ENCODE results near the gene MAGI2. TPM values are rescaled to one million over a fixed set of nuclear protein-coding genes. Genes with fewer than 3 reads are reported as not detected.

MAGI2 gene
- total RNA-seq, 1 donor from 2014 or later: 4.0 TPM

GRCh38 chr7:78499283-78499682 lies 954.2 kb downstream of the MAGI2 start:
- H3K27ac ChIP-seq: no peak overlapping the region
- no peak for TF ChIP-seq CTCF (IDR thresholded peaks at IDR 0.05)
- no peaks in the 10 kb centered on the region for H3K36me3 ChIP-seq
- no peak overlapping the region for H3K4me3 ChIP-seq
- no peaks in the 10 kb centered on the region for H3K27me3 ChIP-seq
- intact Hi-C loops (cut with DNase I): no loop called here
- DNase-seq (ENCODE audit: low spot score in 2 of 2): no peak
- no peaks in the 10 kb centered on the region for H3K4me1 ChIP-seq
- H3K9me3 ChIP-seq: no peaks in the 10 kb centered on the region

DNA sequence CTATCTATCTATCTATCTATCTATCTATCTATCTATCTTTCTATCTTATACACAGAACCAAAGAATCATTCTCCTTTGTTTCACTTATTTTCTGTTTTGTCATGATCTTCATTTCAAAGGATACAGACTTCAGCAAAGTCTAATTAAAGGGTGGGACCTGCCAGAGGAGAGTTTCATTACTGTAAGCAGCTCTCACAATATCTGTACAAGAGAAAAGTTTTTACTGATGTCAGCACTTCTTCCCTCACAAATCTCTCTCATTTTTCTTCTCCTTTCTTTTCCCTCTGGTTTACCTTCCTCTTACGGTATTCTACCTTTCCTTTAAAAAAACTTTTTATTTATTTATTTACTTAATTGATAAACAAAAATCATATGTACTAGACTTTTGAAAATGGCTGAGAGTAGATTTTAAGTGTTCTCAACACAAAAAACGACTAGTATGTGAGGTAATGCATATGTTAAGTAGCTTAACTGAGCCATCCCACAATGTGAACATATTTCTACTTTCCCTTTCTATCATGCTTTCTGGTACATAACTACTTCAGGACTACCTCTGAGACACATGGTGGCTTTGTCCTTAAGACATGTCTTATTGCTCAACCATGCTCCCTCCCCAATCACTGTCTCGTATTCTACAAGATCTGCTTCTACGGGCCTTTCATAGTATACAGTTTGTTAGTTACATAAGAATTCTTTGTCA lies 955.6 kb downstream of the MAGI2 start:
- Histone ChIP-seq H3K36me3 (no peaks in the 10 kb centered on the region), H3K27ac (no peak overlapping the region), H3K4me3 (no peak overlapping the region), H3K4me1 (no peaks in the 10 kb centered on the region), H3K27me3 (no peaks in the 10 kb centered on the region), H3K9me3 (no peaks in the 10 kb centered on the region)
- TF ChIP-seq CTCF (IDR thresholded peaks at IDR 0.05): no peak
- DNase-seq (ENCODE audit: low spot score in 2 of 2): no peak
- intact Hi-C loops (cut with DNase I): no loop called here

DNA sequence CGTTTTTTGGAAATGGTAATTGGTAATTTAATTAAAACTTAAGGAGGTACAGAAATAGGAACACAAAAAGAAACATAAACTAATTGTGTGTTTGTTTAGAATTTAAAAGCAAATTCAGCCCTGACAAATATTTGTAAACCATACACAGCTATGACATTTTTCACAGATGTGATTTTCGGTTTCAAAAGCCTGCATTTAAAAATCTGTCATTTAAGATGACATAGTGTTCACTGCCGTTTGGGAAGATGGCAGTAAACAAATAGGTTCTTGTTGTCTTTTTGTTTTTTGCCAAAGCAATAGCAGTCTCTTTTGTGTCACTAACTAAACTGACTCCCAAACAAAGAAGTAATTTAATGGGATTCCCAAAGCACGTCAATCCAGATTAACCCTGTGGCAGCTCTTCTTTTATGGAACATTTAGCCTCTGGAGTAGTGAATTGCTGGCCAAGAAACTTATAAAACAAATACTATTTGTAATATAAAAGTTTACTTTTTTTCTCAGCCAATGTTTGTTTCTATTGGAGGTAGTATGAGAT lies 957.3 kb downstream of the MAGI2 start:
- no peak for DNase-seq (ENCODE audit: low spot score in 2 of 2)
- Histone ChIP-seq H3K4me1 (no peaks in the 10 kb centered on the region), H3K27me3 (no peaks in the 10 kb centered on the region), H3K36me3 (no peaks in the 10 kb centered on the region), H3K9me3 (no peaks in the 10 kb centered on the region), H3K4me3 (no peak overlapping the region), H3K27ac (no peak overlapping the region)
- TF ChIP-seq CTCF (IDR thresholded peaks at IDR 0.05): no peak
- intact Hi-C loops (cut with DNase I): no loop called here

DNA sequence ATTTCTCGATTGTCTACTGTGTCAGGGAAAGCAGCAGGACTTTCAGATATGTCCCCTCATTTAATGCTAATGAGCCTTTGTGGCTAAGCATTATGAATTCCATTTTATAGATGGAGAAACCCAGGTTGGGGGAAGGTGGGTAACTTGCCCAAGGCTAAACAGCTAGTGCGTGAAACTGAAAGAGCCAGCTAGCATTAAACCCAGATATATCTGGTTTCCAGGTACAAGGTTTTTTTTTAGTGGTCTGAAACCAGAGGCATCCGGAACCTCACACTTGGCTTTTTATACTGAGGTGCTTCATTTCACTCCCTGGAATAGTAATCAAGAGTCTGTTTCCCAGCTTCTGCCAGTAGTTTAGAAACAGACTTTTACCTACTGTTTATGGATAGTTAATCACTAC lies 960.1 kb downstream of the MAGI2 start:
- Histone ChIP-seq H3K4me3 (no peak overlapping the region), H3K4me1 (peaks cover 0 to 6% of the 10 kb centered on the region in 2 donors), H3K36me3 (no peaks in the 10 kb centered on the region), H3K9me3 (no peaks in the 10 kb centered on the region), H3K27me3 (no peaks in the 10 kb centered on the region), H3K27ac (no peak overlapping the region)
- DNase-seq (ENCODE audit: low spot score in 2 of 2): no peak
- intact Hi-C loops (cut with DNase I): no loop called here
- TF ChIP-seq CTCF (IDR thresholded peaks at IDR 0.05): no peak

DNA sequence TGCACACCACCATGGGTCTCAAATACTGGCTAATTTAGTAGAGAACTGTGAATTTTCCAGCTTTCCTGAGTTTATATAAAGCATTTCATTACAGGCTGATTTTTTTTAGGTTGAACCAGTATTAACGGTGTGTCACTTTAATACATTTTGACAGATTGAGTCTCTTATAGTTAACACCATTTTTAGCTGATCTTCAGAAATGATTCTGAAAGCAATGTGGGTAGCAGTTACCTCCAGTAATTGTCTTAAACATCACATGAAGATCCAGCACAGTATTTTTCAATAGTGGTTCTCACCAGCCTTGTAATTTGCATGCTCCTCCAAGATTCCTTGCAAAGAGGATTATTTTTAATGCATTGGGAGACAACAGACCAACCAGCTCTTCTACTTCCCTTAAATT lies 961.3 kb downstream of the MAGI2 start:
- peaks cover 0 to 6% of the 10 kb centered on the region in 2 donors for H3K4me1 ChIP-seq
- intact Hi-C loops (cut with DNase I): no loop called here
- no peak overlapping the region for H3K27ac ChIP-seq
- TF ChIP-seq CTCF (IDR thresholded peaks at IDR 0.05): no peak
- H3K27me3 ChIP-seq: no peaks in the 10 kb centered on the region
- H3K36me3 ChIP-seq: no peaks in the 10 kb centered on the region
- no peaks in the 10 kb centered on the region for H3K9me3 ChIP-seq
- H3K4me3 ChIP-seq: no peak overlapping the region
- no peak for DNase-seq (ENCODE audit: low spot score in 2 of 2)

Measured in ascending aorta (tissue), 2 donors.